Ascending aorta (tissue), 2 donors: Measurements from ENCODE around the gene TMEM31. TPM values are rescaled to one million over a fixed set of nuclear protein-coding genes. Genes with fewer than 3 reads are reported as not detected.
"Not testable (repeated sequence)": the region's sequence is repeated elsewhere in the genome, so short reads cannot be mapped to it uniquely, and the experiment has no call there.

Experiments used
- DNase-seq, 2 donors: peaks; one replicate each; pipeline ENCODE4 v3.0.0-alpha.2; 2019; ENCODE audit warnings: low spot score in 2 of 2
- H3K27ac ChIP-seq, 2 donors: fragments of 200-600 bp; sonication (generic); one replicate each; pipeline ENCODE4 v1.5.1; 2016 to 2017; ENCODE audit warnings: mild to moderate bottlenecking in 1 of 2
- H3K27me3 ChIP-seq: fragments of 200-600 bp; sonication (generic); one replicate; pipeline ENCODE4 v1.5.1; 2017
- H3K36me3 ChIP-seq, 2 donors: fragments of 200-600 bp; sonication (generic); one replicate each; pipeline ENCODE4 v1.5.1; 2016
- H3K4me1 ChIP-seq, 2 donors: fragments of 200-600 bp; sonication (generic); one replicate each; pipeline ENCODE4 v1.5.1; 2016 to 2017; ENCODE audit warnings: mild to moderate bottlenecking in 1 of 2
- H3K4me3 ChIP-seq, 2 donors: fragments of 200-600 bp; sonication (generic); one replicate each; pipeline ENCODE4 v1.5.1; 2016 to 2017; ENCODE audit warnings: mild to moderate bottlenecking in 1 of 2
- H3K9me3 ChIP-seq, 2 donors: fragments of 200-600 bp; sonication (generic); one replicate each; pipeline ENCODE4 v1.5.1; 2016
- CTCF ChIP-seq, 3 experiments: fragments of 200-600 bp in 2 of 3; fragments of 450-650 bp in 1 of 3; sonication (generic) in 2 of 3; IDR thresholded peaks; one replicate each; pipeline ENCODE4 v1.5.1; 2016 to 2019; ENCODE audit warnings: antibody characterized with exemption in 3 of 3, mild to moderate bottlenecking in 1 of 3, moderate library complexity in 1 of 3
- intact Hi-C: fragments of 100-400 bp; cut with DNase I; formaldehyde crosslinking; loops from one replicate; pipeline ENCODE4 v1.15.1; 2023
- total RNA-seq: library from RNA; depleted of rRNA; stranded (reverse); fragments of >200 nt; gene quantifications from one replicate; pipeline ENCODE4 v1.1.0, GENCODE V29; 2016

TMEM31 gene
- total RNA-seq, 1 donor from 2014 or later = not detected

GRCh38 chrX:103756736-103757135, 46.0 kb downstream of the TMEM31 start:
- no peak for TF ChIP-seq CTCF (IDR thresholded peaks at IDR 0.05)
- Histone ChIP-seq H3K4me1 (no peaks in the 10 kb centered on the region), H3K36me3 (no peaks in the 10 kb centered on the region), H3K27me3 (no peaks in the 10 kb centered on the region), H3K27ac (no peak overlapping the region), H3K4me3 (no peak overlapping the region), H3K9me3 (peaks cover 6 to 13% of the 10 kb centered on the region in 2 donors)
- DNase-seq = no peak
- intact Hi-C loops = no loop called here

- no peaks in the 10 kb centered on the region for H3K27me3 ChIP-seq
- no peak for TF ChIP-seq CTCF (IDR thresholded peaks at IDR 0.05)
- intact Hi-C loops = no loop called here
- no peaks in the 10 kb centered on the region for H3K36me3 ChIP-seq
- no peaks in the 10 kb centered on the region for H3K4me1 ChIP-seq
- no peak for DNase-seq
- no peak overlapping the region for H3K27ac ChIP-seq
- H3K4me3 ChIP-seq = no peak overlapping the region
- peaks cover 6 to 13% of the 10 kb centered on the region in 2 donors for H3K9me3 ChIP-seq
Measured at GRCh38 chrX:103758555-103758954, 47.8 kb downstream of the TMEM31 start.

GRCh38 chrX:103763541-103763940, 52.8 kb downstream of the TMEM31 start:
- intact Hi-C loops, H3K4me1 ChIP-seq: not testable (repeated sequence)

More at GRCh38 chrX:103763541-103763940, 52.8 kb downstream of the TMEM31 start:
- not testable (repeated sequence) for H3K27ac ChIP-seq, H3K9me3 ChIP-seq, DNase-seq, H3K36me3 ChIP-seq, H3K27me3 ChIP-seq, H3K4me3 ChIP-seq

Other genes with a start within 250 kb of the TMEM31 start
- gene RAB40A, start 191.4 kb upstream of the TMEM31 start, total RNA-seq = 1.5 TPM
- gene TCEAL4, start 125.4 kb upstream of the TMEM31 start, total RNA-seq = 91.7 TPM
- 11.3 TPM for gene TCEAL3, start 102.9 kb upstream of the TMEM31 start, total RNA-seq
- gene TCEAL1, start 81.9 kb upstream of the TMEM31 start, total RNA-seq = 4.9 TPM
- 211 TPM for gene MORF4L2, start 24.2 kb upstream of the TMEM31 start, total RNA-seq
- gene PLP1, start 65.9 kb downstream of the TMEM31 start, total RNA-seq = 5.9 TPM
- 0.43 TPM for gene RAB9B, start 121.3 kb downstream of the TMEM31 start, total RNA-seq